Stimulated activated CD8-positive, alpha-beta memory T cell treated with anti-CD3 and anti-CD28 coated beads, Interleukin-12 subunit alpha, Interleukin-12 subunit beta, amount 100 ng/mL, for 24 hours (primary cell): ENCODE measurements around the gene NPB.
A peak's percentile ranks its signal among the peaks of the same experiment; 100 is the strongest.
"Not testable (repeated sequence)": the region's sequence is repeated elsewhere in the genome, so short reads cannot be mapped to it uniquely, and the experiment has no call there.

Experiments used
- DNase-seq: peaks from one replicate; pipeline ENCODE4 v3.0.0-alpha.2; 2020; ENCODE audit errors: extremely low read depth

NPB gene

DNA sequence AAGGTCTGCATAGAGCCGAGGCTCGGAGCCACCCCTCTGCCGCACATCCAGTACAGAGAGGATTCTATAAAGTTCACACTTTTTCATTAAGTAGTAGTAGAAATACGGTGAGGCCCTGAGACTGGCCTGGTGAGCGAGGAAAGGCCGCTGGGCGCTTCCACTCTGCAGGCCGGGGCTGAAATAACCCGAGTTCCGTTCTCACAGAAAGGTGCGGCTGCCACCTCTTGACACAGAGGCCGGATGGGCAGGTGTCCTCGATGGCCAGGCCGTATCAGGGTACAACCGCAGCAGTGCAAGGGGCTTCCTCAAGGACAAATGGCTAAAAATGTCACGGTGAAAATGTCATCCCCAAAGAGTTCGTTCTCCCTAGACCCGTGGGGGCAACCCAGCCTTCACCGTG, 9.9 kb downstream of the NPB start:
- no peak for DNase-seq

DNA sequence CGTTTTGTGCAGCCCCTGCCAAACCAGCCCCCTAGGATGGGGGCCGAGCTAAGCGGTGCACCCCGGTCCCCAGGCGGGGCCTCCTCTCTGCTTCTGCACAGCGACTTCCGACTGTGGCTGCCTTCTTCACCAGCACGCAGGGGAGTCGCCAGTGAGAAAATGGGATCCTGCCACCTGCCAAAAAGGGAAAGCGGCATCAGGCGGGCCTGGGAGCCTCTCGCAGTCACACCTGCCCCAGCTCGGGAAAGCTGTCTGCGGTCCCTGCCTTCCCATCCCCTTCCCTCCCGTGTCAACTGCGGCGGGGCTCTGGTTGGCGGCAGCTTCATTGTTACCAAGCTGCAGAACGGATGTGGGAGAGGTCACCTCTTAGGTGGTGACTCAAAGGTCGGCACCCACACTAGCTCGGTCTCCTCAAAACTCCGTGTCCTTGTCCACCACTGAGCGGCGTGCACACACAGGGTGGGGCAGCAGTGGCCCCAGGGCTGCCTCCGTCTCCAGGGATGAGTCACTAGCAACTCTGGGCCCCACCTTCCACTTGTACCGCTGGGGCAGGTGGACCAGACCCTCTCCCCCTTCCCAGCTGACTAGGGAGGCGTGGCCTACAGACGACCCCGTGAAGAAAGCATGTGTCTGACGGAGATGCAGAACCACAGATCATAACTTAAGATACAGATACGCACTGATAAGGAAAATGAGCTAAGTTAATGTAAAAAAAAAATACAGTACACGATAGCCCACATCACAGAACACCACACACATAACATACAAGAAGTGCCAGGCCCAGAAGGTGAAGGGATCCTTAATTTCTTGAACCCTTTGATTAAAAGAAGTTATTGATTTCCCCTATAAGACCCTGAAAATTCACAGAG, 10.6 kb downstream of the NPB start:
- DNase-seq: no peak

DNA sequence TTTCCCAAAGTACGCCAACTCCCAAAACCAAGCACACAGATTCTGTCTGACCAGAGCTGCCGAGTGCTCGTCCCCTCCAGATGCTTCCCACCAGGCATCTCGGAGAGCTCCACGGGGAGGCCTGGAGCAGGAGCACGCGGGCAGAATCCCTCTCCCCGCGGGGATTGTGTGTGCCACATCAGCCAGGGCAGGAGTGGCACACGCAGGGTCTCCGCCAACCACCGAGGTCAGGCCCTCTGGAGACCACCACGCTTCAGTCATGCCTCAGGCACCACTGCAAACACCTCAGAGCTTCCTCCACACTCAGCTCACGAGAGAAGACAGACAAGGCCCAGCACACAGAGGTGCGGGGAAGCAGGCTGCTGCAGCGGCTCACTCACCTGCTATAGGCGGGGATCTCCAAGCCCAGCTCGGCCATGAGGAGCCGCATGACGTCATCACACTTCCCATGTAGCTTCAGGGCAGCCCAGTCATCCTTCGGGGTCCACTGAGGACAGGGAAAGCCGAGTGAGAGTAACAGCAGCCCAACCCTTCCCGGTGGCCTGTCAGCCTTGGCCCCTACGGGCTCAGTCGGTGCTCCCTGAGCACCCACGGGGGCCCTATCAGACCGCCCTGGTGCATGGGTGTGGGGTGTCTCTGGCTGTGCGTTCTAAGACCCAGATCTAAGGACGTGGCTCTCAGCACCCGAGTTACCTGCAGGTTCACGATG, 11.5 kb downstream of the NPB start:
- no peak for DNase-seq

GRCh38 chr17:81914103-81914850, 12.2 kb downstream of the NPB start:
- no peak for DNase-seq

DNA sequence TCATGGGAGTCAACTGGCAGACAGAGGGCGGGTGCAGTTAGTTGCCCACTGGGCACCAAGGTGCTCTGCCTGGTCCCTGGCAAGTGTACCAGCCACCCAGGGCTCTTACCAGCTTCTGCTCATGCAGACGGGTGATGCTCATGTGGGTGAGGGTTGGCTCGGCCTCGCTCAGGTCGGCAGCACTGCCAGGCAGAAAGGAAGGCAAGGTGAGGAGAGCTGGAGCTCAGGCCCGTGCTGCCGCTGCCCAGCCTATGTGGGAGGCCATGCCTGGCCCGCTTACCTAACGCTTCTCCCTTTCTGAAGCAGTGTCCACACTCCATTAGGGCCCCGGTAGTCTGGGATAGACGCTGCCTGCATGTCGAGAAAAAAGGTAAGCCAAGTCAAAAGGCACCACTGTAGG, 13.3 kb downstream of the NPB start:
- DNase-seq: no peak

DNA sequence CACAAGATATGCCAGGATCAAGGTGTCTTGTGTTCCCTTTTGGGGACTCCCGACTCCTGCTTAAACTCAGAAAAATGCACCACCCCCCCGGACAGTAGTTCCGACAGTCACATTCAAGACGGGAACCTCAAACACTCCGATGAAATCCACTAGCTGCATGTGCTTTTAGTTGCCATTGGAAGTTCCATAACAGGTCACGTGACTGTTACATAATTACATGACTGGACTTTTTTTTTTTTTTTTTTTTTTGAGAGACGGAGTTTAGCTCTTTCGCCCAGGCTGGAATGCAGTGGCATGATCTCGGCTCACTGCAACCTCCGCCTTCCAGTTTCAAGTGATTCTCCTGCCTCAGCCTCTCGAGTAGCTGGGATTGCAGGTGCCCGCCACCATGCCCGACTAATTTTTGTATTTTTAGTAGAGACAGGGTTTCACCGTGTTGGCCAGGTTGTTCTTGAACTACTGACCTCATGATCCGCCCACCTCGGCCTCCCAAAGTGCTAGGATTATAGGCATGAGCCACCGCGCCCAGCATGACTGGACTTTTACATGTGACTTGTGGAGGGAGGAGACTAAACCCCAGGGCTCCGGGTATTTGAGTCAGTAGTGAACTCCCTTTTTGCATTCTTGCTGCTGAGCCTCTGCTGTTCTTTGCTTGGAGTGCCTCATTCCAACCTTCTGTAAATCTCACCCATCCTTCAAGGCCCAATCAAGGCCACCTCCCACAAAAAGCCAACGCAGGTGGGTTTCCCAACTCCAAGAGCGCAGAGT, 14.4 kb downstream of the NPB start:
- no peak for DNase-seq

DNA sequence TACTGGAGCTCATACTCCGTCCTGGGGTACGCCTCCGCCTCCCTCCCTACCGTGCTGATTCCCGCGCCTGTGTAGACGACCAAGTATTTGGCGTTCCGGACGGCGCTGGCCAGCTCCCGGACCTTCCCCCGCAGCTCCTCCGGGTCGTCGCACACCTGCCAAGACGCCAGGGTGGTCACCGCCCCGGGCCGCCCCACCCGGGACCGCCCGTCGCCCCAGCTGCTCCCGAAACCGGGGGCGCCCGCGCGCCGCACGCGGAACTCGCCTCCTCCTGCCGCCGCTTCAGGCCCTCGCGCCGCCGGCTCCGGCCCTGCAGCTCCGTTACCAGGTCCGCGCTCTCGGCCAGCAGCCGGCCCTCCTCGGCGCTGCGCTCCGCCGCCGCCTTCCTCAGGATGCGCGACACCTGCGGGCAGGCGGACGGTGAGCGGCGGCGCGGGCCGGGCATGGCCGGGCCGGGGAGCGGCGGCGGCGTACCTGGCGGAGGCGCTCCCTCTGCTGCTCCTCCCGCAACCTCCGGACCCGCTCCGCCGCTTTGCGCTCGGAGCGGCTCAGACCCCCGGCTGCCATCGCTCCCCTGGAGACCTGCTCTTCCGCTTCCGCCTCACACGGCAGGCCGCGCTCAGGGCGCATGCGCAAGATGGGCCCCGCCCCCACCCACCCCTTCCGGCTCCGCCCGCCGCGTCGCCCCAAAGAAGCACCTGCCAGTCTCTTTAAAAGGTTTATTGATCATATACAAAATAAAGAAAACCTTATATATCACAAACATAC, 15.7 kb downstream of the NPB start, which contains the start of gene SIRT7:
TSS of gene SIRT7 (minus strand) at position 612 of the 768 bp plus-strand sequence. CDS start at position 567, 45 bp downstream.
- peak; percentile 58 for DNase-seq

GRCh38 chr17:81918333-81918669, 16.3 kb downstream of the NPB start:
- not testable (repeated sequence) for DNase-seq

GRCh38 chr17:81918832-81919545, 17.0 kb downstream of the NPB start:
- DNase-seq: no peak

DNA sequence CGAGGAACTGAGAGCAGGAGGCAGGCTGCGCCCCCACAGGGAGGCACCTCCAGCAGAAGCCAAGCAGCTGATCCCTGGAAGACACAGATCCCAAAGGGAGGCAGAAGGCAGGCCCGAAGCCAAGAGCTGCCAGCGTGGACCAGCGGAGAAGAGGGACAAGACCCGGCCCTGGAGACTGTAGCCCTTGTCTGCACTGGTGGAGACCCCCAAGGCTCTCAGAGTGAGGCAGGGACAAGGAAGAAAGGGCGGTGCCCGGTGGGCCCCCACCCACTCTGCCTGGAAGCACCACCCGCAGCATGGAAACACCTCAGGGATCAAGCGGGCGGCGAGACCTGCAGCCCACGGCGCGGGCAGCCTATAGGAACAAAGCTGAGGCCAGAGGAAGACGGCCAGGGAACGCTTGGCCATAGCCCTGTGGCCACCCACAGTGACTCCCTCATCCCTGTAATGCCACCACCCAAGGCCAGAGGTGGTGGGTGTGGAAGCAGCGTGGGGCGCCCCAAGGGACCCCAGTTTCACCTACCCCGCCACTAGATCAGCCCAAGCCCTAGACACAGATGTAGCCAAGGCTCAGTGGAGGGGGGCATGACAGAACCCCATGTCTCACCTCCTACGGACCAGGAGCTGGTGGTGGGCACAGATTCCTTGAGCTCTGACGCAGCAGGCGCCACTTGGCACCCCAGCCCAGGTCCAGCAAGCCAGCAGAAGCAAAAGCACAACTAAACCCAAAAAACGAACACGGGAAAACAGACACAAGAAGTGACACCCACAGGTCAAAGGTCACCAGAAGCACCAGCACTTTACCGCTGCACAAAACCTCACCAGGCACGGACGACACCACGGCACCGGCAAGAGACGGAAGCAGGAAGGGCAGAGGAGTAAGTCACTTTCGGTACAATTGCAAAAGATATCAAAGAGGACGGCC, 18.8 kb downstream of the NPB start:
- no peak for DNase-seq

DNA sequence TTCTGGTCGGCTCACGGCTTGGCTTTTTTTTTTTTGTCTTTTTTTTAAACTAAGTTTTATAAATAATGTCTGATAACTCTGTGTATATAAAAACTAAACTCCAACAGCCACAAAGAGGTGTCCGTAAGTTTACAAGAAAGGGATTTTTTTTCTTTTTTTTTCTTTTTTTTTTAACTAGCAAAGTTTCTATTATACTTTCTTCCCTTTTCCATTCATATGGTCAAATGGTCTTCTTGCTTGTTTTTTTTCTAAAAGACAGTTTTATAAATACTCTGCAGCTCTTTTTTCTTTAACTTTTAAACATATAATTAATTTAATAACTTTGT, 19.5 kb downstream of the NPB start:
- DNase-seq: no peak

- DNase-seq: no peak
Measured at GRCh38 chr17:81921996-81922565, 20.0 kb downstream of the NPB start.

DNA sequence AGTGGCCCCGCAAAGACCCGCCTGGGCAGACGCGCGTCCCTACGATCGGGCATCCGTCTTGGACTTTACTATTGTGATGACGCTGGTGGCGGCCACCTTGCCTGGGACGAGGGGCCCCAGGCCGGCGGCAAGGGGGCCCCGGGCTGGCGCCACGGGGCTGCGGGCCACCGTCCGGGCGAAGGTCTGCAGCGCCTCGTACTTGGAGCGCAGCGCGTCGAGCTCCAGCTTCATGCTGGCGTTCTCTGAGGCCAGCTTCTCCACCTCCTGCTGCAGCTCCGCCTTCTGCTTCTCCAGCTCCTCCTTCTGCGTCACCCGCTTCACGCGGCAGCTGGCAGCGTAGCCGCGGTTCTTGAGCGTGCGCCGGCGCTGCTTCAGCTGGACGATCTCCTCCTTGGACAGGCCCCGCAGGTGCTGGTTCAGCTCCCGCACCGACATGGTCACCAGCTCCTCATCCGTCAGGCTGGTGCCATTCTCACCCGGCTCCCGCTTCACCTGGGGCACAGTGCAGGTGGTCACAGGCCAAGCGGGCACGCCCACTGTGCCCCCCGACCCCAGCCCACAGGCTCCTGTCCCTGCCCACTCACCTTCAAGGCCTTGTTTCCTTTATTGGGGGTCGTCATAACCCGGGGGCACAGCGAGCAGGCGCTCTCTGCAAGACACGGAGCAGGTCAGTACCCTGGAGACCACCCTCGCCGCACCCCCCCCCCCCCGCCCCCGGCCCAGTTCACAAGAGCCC, 20.7 kb downstream of the NPB start:
- DNase-seq: no peak

GRCh38 chr17:81923302-81924260, 21.5 kb downstream of the NPB start:
- no peak for DNase-seq

GRCh38 chr17:81924557-81925532, 22.8 kb downstream of the NPB start:
- DNase-seq: no peak
